AG09309 (cell line): Measurements from ENCODE around the gene SCGB3A2.

Source experiments
- DNase-seq: peaks from one replicate; pipeline ENCODE4 v3.0.0-alpha.2; 2010; ENCODE audit warnings: low read depth
- H3K4me3 ChIP-seq: 2 replicates; pipeline ENCODE4 v1.5.1; 2011; ENCODE audit warnings: mild to moderate bottlenecking, low read depth, low read length, moderate library complexity; ENCODE audit not compliant: control insufficient read depth
- TF ChIP-seq, protein P1 (sequence below): IDR thresholded peaks from 2 replicates; pipeline ENCODE4 v1.5.1; 2011; ENCODE audit warnings: mild to moderate bottlenecking, low read depth, low read length, inconsistent platforms; ENCODE audit not compliant: insufficient read depth, control insufficient read depth; ENCODE audit errors: missing control alignments

Gene SCGB3A2

GRCh38 chr5:147874910-147875367 is 3.6 kb upstream of the SCGB3A2 start:
- H3K4me3 ChIP-seq, result no peak overlapping the region
- no peak for DNase-seq
- TF ChIP-seq, protein P1, sequence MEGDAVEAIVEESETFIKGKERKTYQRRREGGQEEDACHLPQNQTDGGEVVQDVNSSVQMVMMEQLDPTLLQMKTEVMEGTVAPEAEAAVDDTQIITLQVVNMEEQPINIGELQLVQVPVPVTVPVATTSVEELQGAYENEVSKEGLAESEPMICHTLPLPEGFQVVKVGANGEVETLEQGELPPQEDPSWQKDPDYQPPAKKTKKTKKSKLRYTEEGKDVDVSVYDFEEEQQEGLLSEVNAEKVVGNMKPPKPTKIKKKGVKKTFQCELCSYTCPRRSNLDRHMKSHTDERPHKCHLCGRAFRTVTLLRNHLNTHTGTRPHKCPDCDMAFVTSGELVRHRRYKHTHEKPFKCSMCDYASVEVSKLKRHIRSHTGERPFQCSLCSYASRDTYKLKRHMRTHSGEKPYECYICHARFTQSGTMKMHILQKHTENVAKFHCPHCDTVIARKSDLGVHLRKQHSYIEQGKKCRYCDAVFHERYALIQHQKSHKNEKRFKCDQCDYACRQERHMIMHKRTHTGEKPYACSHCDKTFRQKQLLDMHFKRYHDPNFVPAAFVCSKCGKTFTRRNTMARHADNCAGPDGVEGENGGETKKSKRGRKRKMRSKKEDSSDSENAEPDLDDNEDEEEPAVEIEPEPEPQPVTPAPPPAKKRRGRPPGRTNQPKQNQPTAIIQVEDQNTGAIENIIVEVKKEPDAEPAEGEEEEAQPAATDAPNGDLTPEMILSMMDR, result no peak

GRCh38 chr5:147876141-147876540 is 2.4 kb upstream of the SCGB3A2 start:
- no peak for DNase-seq
- no peak overlapping the region for H3K4me3 ChIP-seq
- TF ChIP-seq, protein P1, result no peak

- TF ChIP-seq, protein P1, result no peak
- no peak overlapping the region for H3K4me3 ChIP-seq
- DNase-seq, result no peak
Observed at GRCh38 chr5:147876626-147877025, 1.9 kb upstream of the SCGB3A2 start.

- TF ChIP-seq, protein P1, result no peak
- no peak for DNase-seq
- H3K4me3 ChIP-seq, result no peak overlapping the region
Observed at GRCh38 chr5:147879784-147880183, 1.3 kb downstream of the SCGB3A2 start.

DNA sequence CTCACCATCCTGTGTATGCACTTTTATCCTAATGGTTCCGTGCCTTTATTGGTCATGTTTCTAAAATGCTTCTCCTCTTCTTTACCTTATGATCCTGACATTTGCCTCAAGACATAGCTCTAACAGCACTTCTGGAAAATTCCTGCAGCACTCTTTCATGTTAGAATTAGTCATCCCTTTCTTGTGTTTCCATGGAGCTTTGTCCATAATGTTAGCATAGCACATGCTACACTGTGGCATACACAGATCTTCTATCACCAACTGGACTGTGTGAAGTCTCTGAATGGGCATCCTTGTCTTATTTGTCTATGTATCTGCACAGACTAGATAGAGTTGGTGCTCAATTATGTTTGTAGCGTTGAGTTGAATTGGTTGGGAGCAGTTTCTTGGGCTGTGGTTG is 2.0 kb downstream of the SCGB3A2 start:
- TF ChIP-seq, protein P1, result no peak
- no peak overlapping the region for H3K4me3 ChIP-seq
- no peak for DNase-seq

GRCh38 chr5:147882586-147883313 is 4.2 kb downstream of the SCGB3A2 start:
- H3K4me3 ChIP-seq, result no peak overlapping the region
- TF ChIP-seq, protein P1, result no peak
- DNase-seq, result no peak
